K562 (cell line): Measurements from ENCODE around the gene PFKP. TPM values are rescaled to one million over a fixed set of nuclear protein-coding genes. Genes with fewer than 3 reads are reported as not detected.

Source experiments
- ASH1L ChIP-seq: fragments of 450-650 bp; IDR thresholded peaks from 2 replicates; pipeline ENCODE4 v1.6.1; 2018; ENCODE audit warnings: borderline replicate concordance, mild to moderate bottlenecking, low read depth; ENCODE audit not compliant: partially characterized antibody
- C11orf30 ChIP-seq: fragments of 450-650 bp; IDR thresholded peaks from 2 replicates; pipeline ENCODE4 v1.6.1; 2016; ENCODE audit warnings: low read depth, mild to moderate bottlenecking
- CTBP1 ChIP-seq: fragments of 450-650 bp; IDR thresholded peaks from 2 replicates; pipeline ENCODE4 v1.6.1; 2016; ENCODE audit warnings: borderline replicate concordance
- ELK1 ChIP-seq: sonication (generic); formaldehyde crosslinking; IDR thresholded peaks from 2 replicates; pipeline ENCODE4 v1.8.1; 2022; ENCODE audit warnings: missing genetic modification reagents
- GTF2E2 ChIP-seq: fragments of 200-800 bp; sonication (Bioruptor generic); IDR thresholded peaks from 2 replicates; pipeline ENCODE4 v1.6.1; 2016; ENCODE audit warnings: missing genetic modification characterization, missing compliant biosample characterization
- KDM5B ChIP-seq: fragments of 200-600 bp; sonication (generic); IDR thresholded peaks from 2 replicates; pipeline ENCODE4 v1.6.1; 2012; ENCODE audit warnings: low read depth, mild to moderate bottlenecking, moderate library complexity, low read length, control low read depth, inconsistent platforms; ENCODE audit not compliant: insufficient replicate concordance
- LEF1 ChIP-seq: fragments of 450-650 bp; IDR thresholded peaks from 2 replicates; pipeline ENCODE4 v1.6.1; 2016; ENCODE audit warnings: mild to moderate bottlenecking
- NFYB ChIP-seq: IDR thresholded peaks from 2 replicates; pipeline ENCODE4 v1.6.1; 2011; ENCODE audit warnings: mild to moderate bottlenecking, moderate library complexity; ENCODE audit not compliant: insufficient read length; ENCODE audit errors: extremely low read depth
- POLR2B ChIP-seq: fragments of 450-650 bp; IDR thresholded peaks from 2 replicates; pipeline ENCODE4 v1.6.1; 2018; ENCODE audit warnings: low read depth; ENCODE audit not compliant: partially characterized antibody
- PRPF4 ChIP-seq: fragments of 200-400 bp; formaldehyde crosslinking; IDR thresholded peaks from one replicate; pipeline ENCODE4 v1.6.1; 2017; ENCODE audit warnings: low read length, low read depth, mild to moderate bottlenecking; ENCODE audit not compliant: insufficient read depth, poor library complexity, severe bottlenecking
- RBM39 ChIP-seq: fragments of 200-400 bp; formaldehyde crosslinking; optimal IDR thresholded peaks from 2 replicates; pipeline ENCODE3; 2018; ENCODE audit warnings: low read depth, low read length
- RREB1 ChIP-seq: fragments of 250-450 bp; sonication (Bioruptor Pico); IDR thresholded peaks from 2 replicates; pipeline ENCODE4 v1.4.0; 2020
- TAF7 ChIP-seq: fragments of 450-650 bp; IDR thresholded peaks from 2 replicates; pipeline ENCODE4 v1.6.1; 2016; ENCODE audit warnings: missing genetic modification characterization, missing compliant biosample characterization
- UBTF ChIP-seq, 2 experiments: IDR thresholded peaks; 2 replicates each; pipeline ENCODE4 v1.6.1; 2012; ENCODE audit warnings: improper control_type of control experiment in 2 of 2, low read depth in 2 of 2, low read length in 2 of 2, borderline replicate concordance in 1 of 2
- ZNF140 ChIP-seq: fragments of 250-450 bp; sonication (Bioruptor Pico); IDR thresholded peaks from 2 replicates; pipeline ENCODE4 v1.8.0; 2021; ENCODE audit warnings: moderate library complexity, mild to moderate bottlenecking, inconsistent platforms
- ZNF224 ChIP-seq: sonication (generic); formaldehyde crosslinking; IDR thresholded peaks from 2 replicates; pipeline ENCODE4 v1.8.0; 2022; ENCODE audit warnings: mild to moderate bottlenecking, missing genetic modification reagents
- ZNF586 ChIP-seq: fragments of 450-650 bp; formaldehyde crosslinking; conservative IDR thresholded peaks from 2 replicates; pipeline ENCODE4 v1.4.0; 2020; ENCODE audit warnings: mild to moderate bottlenecking, moderate library complexity
- polyA plus RNA-seq, 8 experiments: library from polyadenylated mRNA; depleted of rRNA in 4 of 8; stranded (reverse) in 5 of 8; unstranded in 3 of 8; fragments of >200 nt; fragmentation: Nextera tagmentation in 2 of 8; fragmentation: Illumina TruSeq in 1 of 8; extraction: Ambion mirVana in 2 of 8; extraction: Trizol in 1 of 8; gene quantifications; 2 replicates each; pipeline versions ENCODE4 v1.2.1 to v1.2.3, GENCODE V29; 2011 to 2014; ENCODE audit warnings: inconsistent platforms in 1 of 8, missing spikeins in 1 of 8
- total RNA-seq, 7 experiments: library from RNA; depleted of rRNA in 6 of 7; stranded (reverse); fragments of >200 nt in 6 of 7; fragmentation: Illumina TruSeq in 2 of 7; extraction: Trizol in 2 of 7; gene quantifications; 2 replicates each; pipeline versions ENCODE4 v1.2.1 to v1.2.3, GENCODE V29; 2011 to 2021; ENCODE audit warnings: low replicate concordance in 1 of 7

Gene PFKP
- total and polyA plus RNA-seq, 9 of the 15 experiments (the other 6 are each of a cell fraction or from before 2014, with no cell fraction given) = 23.5 to 116 (median 62.1) TPM

GRCh38 chr10:3172446-3173170 is 105.3 kb downstream of the PFKP start, which contains the start of gene PITRM1 (continued):
- TF ChIP-seq KDM5B = peak; percentile 97
- no peak for TF ChIP-seq TAF7
- TF ChIP-seq ZNF586 (CRISPR knock-in tag) = no peak
- 0 out of 2 replicates have a peak, but pooled peaks have one; percentile 31 for TF ChIP-seq RREB1 (CRISPR knock-in tag)
- peak; percentile 85 for TF ChIP-seq POLR2B
- no peak for TF ChIP-seq ELK1 (CRISPR knock-in tag)
- TF ChIP-seq GTF2E2 (tag) = 0 out of 2 replicates have a peak, but pooled peaks have one; percentile 33
- peak; percentile 33 for TF ChIP-seq ASH1L
- no peak for TF ChIP-seq PRPF4
- TF ChIP-seq ZNF140 (CRISPR knock-in tag) = no peak
- no peak for TF ChIP-seq LEF1
- peak; percentile 68 to 83; a peak in 3 of 4 replicates for TF ChIP-seq UBTF (IDR thresholded peaks at IDR 0.05; ENCODE audit: borderline replicate concordance in 1 of 2, low read depth in 2 of 2, low read length in 2 of 2)
- no peak for TF ChIP-seq RBM39
- 0 out of 2 replicates have a peak, but pooled peaks have one; percentile 52 for TF ChIP-seq ZNF224 (CRISPR knock-in tag)
- TF ChIP-seq C11orf30 = no peak
- TF ChIP-seq NFYB = peak; percentile 50
- TF ChIP-seq CTBP1 = peak; percentile 18; the same call in 1 of the 2 replicates
